SU-DHL-6 (cell line): Measurements from ENCODE around the gene KRTAP10-11.

Experiments used
- H2AFZ ChIP-seq: fragments of 200-600 bp; sonication (generic); 2 replicates; pipeline ENCODE4 v1.6.1; 2014; ENCODE audit warnings: low read depth, mild to moderate bottlenecking, moderate library complexity, mixed read lengths, antibody characterized with exemption, low read length; ENCODE audit not compliant: severe bottlenecking
- H3F3A ChIP-seq: fragments of 200-600 bp; shearing (Covaris generic); 2 replicates; pipeline ENCODE4 v1.6.0; 2016; ENCODE audit warnings: antibody characterized with exemption, mild to moderate bottlenecking; ENCODE audit not compliant: insufficient read depth
- H3K27ac ChIP-seq: fragments of 200-600 bp; sonication (generic); 2 replicates; pipeline ENCODE4 v1.5.1; 2016; ENCODE audit warnings: low read depth, mild to moderate bottlenecking, low read length, moderate library complexity, mixed read lengths
- H3K27me3 ChIP-seq: fragments of 200-600 bp; sonication (generic), shearing (Covaris generic); 2 replicates; pipeline ENCODE4 v1.6.0; 2014; ENCODE audit warnings: mild to moderate bottlenecking, low read length
- H3K36me3 ChIP-seq: fragments of 200-600 bp; sonication (generic); 2 replicates; pipeline ENCODE4 v1.6.1; 2014; ENCODE audit warnings: mild to moderate bottlenecking, low read length, mixed read lengths
- H3K4me2 ChIP-seq: fragments of 300-600, 200-600 bp; shearing (Covaris generic), sonication (generic); 2 replicates; pipeline ENCODE4 v1.6.0; 2014; ENCODE audit warnings: low read length, low read depth, mild to moderate bottlenecking; ENCODE audit not compliant: poor library complexity, severe bottlenecking
- H3K4me3 ChIP-seq: fragments of 200-600 bp; sonication (generic); 2 replicates; pipeline ENCODE4 v1.5.1; 2014; ENCODE audit warnings: antibody characterized with exemption, low read length, mild to moderate bottlenecking, mixed read lengths; ENCODE audit not compliant: insufficient read depth, poor library complexity, severe bottlenecking
- H3K79me2 ChIP-seq: fragments of 200-600 bp; sonication (generic); 2 replicates; pipeline ENCODE4 v1.6.1; 2014; ENCODE audit warnings: mild to moderate bottlenecking, low read length, moderate library complexity; ENCODE audit not compliant: insufficient read depth
- H3K9ac ChIP-seq: fragments of 200-600 bp; sonication (generic); 2 replicates; pipeline ENCODE4 v1.7.0; 2014; ENCODE audit warnings: mild to moderate bottlenecking, low read length
- H3K9me2 ChIP-seq: fragments of 200-600 bp; sonication (generic); replicated peaks from 2 replicates; pipeline ENCODE4 v1.6.1; 2014; ENCODE audit warnings: low read length; ENCODE audit not compliant: insufficient read depth
- H3K9me3 ChIP-seq: fragments of 200-600 bp; sonication (generic); 2 replicates; pipeline ENCODE4 v1.6.1; 2014; ENCODE audit warnings: low read length, mixed read lengths; ENCODE audit not compliant: insufficient read depth
- H4K20me1 ChIP-seq: fragments of 200-600 bp; sonication (generic); 2 replicates; pipeline ENCODE4 v1.6.1; 2014; ENCODE audit warnings: low read depth, mild to moderate bottlenecking, antibody characterized with exemption, low read length, moderate library complexity, mixed read lengths
- EZH2phosphoT487 ChIP-seq: fragments of 200-600 bp; sonication (generic), shearing (Covaris generic); conservative IDR thresholded peaks from 2 replicates; pipeline ENCODE4 v1.6.1; 2018; ENCODE audit warnings: mild to moderate bottlenecking, antibody characterized with exemption, low read length, moderate library complexity, mixed read lengths
- TF ChIP-seq, protein P1 (sequence below): fragments of 200-600 bp; sonication (generic); IDR thresholded peaks from one replicate; pipeline ENCODE4 v1.5.1; 2017; ENCODE audit warnings: antibody characterized with exemption, mild to moderate bottlenecking, low read length, moderate library complexity; ENCODE audit not compliant: insufficient read depth, poor library complexity, severe bottlenecking

KRTAP10-11 gene

DNA sequence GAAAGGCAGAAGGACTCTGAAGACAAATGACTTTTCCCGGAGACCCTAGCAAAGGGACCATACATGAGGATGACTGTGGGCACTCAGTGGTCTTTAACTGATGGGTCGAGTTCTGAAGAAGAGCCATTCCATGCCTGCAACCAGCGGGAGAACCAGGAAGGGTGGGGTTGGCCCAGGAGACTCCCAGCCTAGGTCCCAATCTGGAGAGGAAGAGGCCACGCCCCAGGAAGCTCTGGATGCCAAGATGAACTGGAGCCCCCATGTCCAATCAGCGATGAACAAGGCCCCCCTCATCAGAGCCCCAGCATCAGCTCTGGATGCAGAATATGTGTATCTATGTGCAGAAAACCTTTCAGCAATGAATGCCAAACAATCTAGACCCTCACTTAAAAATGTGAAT lies 5.5 kb upstream of the KRTAP10-11 start:
- Histone ChIP-seq H2AFZ (no peak overlapping the region), H3K79me2 (no peaks in the 10 kb centered on the region), H3K4me2 (no peak overlapping the region), H3K27me3 (no peaks in the 10 kb centered on the region), H3K9ac (no peak overlapping the region), H3F3A (no peaks in the 10 kb centered on the region), H3K36me3 (no peaks in the 10 kb centered on the region), H3K9me2 (no peaks in the 10 kb centered on the region), H3K9me3 (peaks cover 11% of the 10 kb centered on the region; the same call in 1 of the 2 replicates), H4K20me1 (no peaks in the 10 kb centered on the region), H3K4me3 (no peak overlapping the region), H3K27ac (no peak overlapping the region)
- TF ChIP-seq EZH2phosphoT487, result no peak
- TF ChIP-seq, protein P1, sequence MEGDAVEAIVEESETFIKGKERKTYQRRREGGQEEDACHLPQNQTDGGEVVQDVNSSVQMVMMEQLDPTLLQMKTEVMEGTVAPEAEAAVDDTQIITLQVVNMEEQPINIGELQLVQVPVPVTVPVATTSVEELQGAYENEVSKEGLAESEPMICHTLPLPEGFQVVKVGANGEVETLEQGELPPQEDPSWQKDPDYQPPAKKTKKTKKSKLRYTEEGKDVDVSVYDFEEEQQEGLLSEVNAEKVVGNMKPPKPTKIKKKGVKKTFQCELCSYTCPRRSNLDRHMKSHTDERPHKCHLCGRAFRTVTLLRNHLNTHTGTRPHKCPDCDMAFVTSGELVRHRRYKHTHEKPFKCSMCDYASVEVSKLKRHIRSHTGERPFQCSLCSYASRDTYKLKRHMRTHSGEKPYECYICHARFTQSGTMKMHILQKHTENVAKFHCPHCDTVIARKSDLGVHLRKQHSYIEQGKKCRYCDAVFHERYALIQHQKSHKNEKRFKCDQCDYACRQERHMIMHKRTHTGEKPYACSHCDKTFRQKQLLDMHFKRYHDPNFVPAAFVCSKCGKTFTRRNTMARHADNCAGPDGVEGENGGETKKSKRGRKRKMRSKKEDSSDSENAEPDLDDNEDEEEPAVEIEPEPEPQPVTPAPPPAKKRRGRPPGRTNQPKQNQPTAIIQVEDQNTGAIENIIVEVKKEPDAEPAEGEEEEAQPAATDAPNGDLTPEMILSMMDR, result no peak

DNA sequence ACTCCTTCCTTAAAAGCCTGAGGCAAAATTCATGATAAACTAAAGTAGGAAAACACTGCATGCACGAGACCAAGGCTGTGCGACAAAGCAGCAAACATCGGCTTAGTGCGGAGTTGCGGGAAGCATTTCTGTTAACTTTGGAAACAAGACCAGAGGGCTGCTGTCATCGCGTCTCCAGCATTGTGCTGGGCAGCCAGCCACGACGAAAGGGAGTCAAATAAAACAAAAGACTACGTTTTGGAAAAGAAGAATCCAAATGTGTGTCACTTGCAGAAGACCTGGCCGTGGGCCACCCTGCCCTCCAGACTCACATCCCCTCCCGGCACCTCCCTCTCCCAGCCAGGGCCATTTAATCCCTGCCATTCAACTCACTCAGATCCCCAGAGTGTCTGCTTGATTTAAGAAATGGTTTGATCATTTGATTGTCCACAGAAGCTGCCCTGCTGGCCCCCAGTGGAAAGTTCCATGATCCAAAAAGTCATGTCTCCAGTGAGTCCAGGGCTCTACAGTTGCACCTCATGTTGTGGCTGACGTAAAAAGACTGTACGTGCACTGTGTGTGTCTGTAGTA lies 2.4 kb upstream of the KRTAP10-11 start:
- no peak overlapping the region for H3K9ac ChIP-seq
- H3K27ac ChIP-seq, result no peak overlapping the region
- peaks cover 11% of the 10 kb centered on the region; the same call in 1 of the 2 replicates for H3K9me3 ChIP-seq
- H3K4me2 ChIP-seq, result no peak overlapping the region
- H3K79me2 ChIP-seq, result no peaks in the 10 kb centered on the region
- H3K4me3 ChIP-seq, result no peak overlapping the region
- no peaks in the 10 kb centered on the region for H3F3A ChIP-seq
- H3K36me3 ChIP-seq, result no peaks in the 10 kb centered on the region
- TF ChIP-seq EZH2phosphoT487, result no peak
- TF ChIP-seq, protein P1, result no peak
- no peaks in the 10 kb centered on the region for H3K27me3 ChIP-seq
- H4K20me1 ChIP-seq, result no peaks in the 10 kb centered on the region
- no peak overlapping the region for H2AFZ ChIP-seq
- no peaks in the 10 kb centered on the region for H3K9me2 ChIP-seq

DNA sequence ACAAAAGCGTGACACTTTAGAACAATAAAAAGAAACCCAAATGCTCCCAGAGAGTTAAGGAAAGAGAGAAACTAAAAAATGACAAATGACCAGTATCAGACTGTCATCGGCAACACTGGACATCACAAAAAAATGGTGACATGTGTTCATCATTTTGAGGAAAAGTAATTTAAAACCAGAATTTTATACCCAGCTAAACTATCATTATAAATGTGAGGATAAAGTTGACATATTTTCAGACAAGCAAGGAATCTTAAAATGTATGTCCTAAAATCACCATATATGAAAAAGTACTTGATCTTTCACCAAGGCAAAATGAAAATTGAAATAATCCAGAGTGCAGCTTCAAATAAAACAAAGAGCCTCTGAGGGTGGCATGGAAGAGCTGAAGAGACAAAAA lies 1.3 kb upstream of the KRTAP10-11 start:
- no peak overlapping the region for H3K4me3 ChIP-seq
- H3K9me2 ChIP-seq, result no peaks in the 10 kb centered on the region
- H3K9ac ChIP-seq, result no peak overlapping the region
- H2AFZ ChIP-seq, result no peak overlapping the region
- no peaks in the 10 kb centered on the region for H3K79me2 ChIP-seq
- no peaks in the 10 kb centered on the region for H3F3A ChIP-seq
- no peak overlapping the region for H3K27ac ChIP-seq
- no peaks in the 10 kb centered on the region for H3K36me3 ChIP-seq
- TF ChIP-seq, protein P1, result no peak
- no peak for TF ChIP-seq EZH2phosphoT487
- peaks cover 11% of the 10 kb centered on the region; the same call in 1 of the 2 replicates for H3K9me3 ChIP-seq
- no peak overlapping the region for H3K4me2 ChIP-seq
- H3K27me3 ChIP-seq, result no peaks in the 10 kb centered on the region
- H4K20me1 ChIP-seq, result no peaks in the 10 kb centered on the region

DNA sequence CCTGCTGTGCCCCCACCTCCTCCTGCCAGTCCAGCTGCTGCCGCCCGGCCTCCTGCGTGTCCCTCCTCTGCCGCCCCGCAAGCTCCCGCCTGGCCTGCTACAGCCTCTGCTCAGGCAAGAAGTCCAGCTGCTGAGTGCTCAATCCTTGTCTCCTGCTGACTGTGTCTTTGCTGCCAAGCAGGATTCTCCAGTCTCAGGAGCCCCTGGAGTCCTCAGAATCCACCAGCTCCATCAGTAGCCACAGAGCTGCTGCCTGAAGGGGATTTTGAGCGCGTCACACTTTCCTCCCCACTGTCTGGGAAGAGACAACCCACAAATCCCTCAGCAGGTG lies 973 bp downstream of the KRTAP10-11 start:
- Histone ChIP-seq H3K27ac (no peak overlapping the region), H3K4me2 (no peak overlapping the region), H3K9me2 (no peaks in the 10 kb centered on the region), H2AFZ (no peak overlapping the region), H3K36me3 (no peaks in the 10 kb centered on the region), H3K9me3 (peaks cover 11% of the 10 kb centered on the region; the same call in 1 of the 2 replicates), H4K20me1 (no peaks in the 10 kb centered on the region), H3K9ac (no peak overlapping the region), H3K79me2 (no peaks in the 10 kb centered on the region), H3F3A (no peaks in the 10 kb centered on the region), H3K27me3 (no peaks in the 10 kb centered on the region), H3K4me3 (no peak overlapping the region)
- TF ChIP-seq, protein P1, result no peak
- no peak for TF ChIP-seq EZH2phosphoT487
